GM18520 (cell line): ENCODE data around the gene ONECUT1.
"Not testable (repeated sequence)": the region's sequence is repeated elsewhere in the genome, so short reads cannot be mapped to it uniquely, and the experiment has no call there.

Experiments
- ATAC-seq: cut with Tn5 transposase; IDR thresholded peaks from one replicate; pipeline ENCODE4 v1.9.1; 2021; ENCODE audit not compliant: unreplicated experiment

ONECUT1 gene

GRCh38 chr15:52790169-52790708, at the start of gene ONECUT1:
Gene ONECUT1 (minus strand): TSS chr15:52790336. CDS start chr15:52789884, 452 bp downstream.
- ATAC-seq = peak; percentile 85

GRCh38 chr15:52834379-52834778, 44.2 kb upstream of the ONECUT1 start:
- no peak for ATAC-seq

- ATAC-seq = not testable (repeated sequence)
Observed at GRCh38 chr15:52824169-52824942, 34.2 kb upstream of the ONECUT1 start.

- ATAC-seq = no peak
Observed at GRCh38 chr15:52822475-52822874, 32.3 kb upstream of the ONECUT1 start.

- ATAC-seq = no peak
Observed at GRCh38 chr15:52819253-52819652, 29.1 kb upstream of the ONECUT1 start.

- ATAC-seq = not testable (repeated sequence)
Observed at GRCh38 chr15:52815899-52816298, 25.8 kb upstream of the ONECUT1 start.

- ATAC-seq = no peak
Observed at GRCh38 chr15:52808996-52809395, 18.9 kb upstream of the ONECUT1 start.

- ATAC-seq = no peak
Observed at GRCh38 chr15:52808441-52808840, 18.3 kb upstream of the ONECUT1 start.

- ATAC-seq = no peak
Observed at GRCh38 chr15:52806284-52806655, 16.1 kb upstream of the ONECUT1 start.

- no peak for ATAC-seq
Observed at GRCh38 chr15:52805351-52806283, 15.5 kb upstream of the ONECUT1 start.

- no peak for ATAC-seq
Observed at GRCh38 chr15:52804526-52805081, 14.5 kb upstream of the ONECUT1 start.

GRCh38 chr15:52803467-52804306, 13.6 kb upstream of the ONECUT1 start:
- no peak for ATAC-seq

- no peak for ATAC-seq
Observed at GRCh38 chr15:52803108-52803466, 13.0 kb upstream of the ONECUT1 start.

GRCh38 chr15:52802110-52802509, 12.0 kb upstream of the ONECUT1 start:
- no peak for ATAC-seq

GRCh38 chr15:52801748-52802085, 11.6 kb upstream of the ONECUT1 start:
- ATAC-seq = no peak

GRCh38 chr15:52800828-52801747, 11.0 kb upstream of the ONECUT1 start:
- ATAC-seq = no peak

- ATAC-seq = no peak
Observed at GRCh38 chr15:52799145-52799811, 9.1 kb upstream of the ONECUT1 start.

- no peak for ATAC-seq
Observed at GRCh38 chr15:52798529-52799101, 8.5 kb upstream of the ONECUT1 start.
